GM21515 (cell line): ENCODE measurements around the gene PDZD8.
A peak's percentile ranks its signal among the peaks of the same experiment; 100 is the strongest.

Experiments
- ATAC-seq: cut with Tn5 transposase; IDR thresholded peaks from one replicate; pipeline ENCODE4 v1.9.1; 2021; ENCODE audit not compliant: unreplicated experiment

Gene PDZD8, protein sequence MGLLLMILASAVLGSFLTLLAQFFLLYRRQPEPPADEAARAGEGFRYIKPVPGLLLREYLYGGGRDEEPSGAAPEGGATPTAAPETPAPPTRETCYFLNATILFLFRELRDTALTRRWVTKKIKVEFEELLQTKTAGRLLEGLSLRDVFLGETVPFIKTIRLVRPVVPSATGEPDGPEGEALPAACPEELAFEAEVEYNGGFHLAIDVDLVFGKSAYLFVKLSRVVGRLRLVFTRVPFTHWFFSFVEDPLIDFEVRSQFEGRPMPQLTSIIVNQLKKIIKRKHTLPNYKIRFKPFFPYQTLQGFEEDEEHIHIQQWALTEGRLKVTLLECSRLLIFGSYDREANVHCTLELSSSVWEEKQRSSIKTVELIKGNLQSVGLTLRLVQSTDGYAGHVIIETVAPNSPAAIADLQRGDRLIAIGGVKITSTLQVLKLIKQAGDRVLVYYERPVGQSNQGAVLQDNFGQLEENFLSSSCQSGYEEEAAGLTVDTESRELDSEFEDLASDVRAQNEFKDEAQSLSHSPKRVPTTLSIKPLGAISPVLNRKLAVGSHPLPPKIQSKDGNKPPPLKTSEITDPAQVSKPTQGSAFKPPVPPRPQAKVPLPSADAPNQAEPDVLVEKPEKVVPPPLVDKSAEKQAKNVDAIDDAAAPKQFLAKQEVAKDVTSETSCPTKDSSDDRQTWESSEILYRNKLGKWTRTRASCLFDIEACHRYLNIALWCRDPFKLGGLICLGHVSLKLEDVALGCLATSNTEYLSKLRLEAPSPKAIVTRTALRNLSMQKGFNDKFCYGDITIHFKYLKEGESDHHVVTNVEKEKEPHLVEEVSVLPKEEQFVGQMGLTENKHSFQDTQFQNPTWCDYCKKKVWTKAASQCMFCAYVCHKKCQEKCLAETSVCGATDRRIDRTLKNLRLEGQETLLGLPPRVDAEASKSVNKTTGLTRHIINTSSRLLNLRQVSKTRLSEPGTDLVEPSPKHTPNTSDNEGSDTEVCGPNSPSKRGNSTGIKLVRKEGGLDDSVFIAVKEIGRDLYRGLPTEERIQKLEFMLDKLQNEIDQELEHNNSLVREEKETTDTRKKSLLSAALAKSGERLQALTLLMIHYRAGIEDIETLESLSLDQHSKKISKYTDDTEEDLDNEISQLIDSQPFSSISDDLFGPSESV

GRCh38 chr10:117375360-117376178 lies at the start of gene PDZD8:
Gene PDZD8, minus strand, starts transcription at chr10:117375440. Its CDS starts 213 bp downstream, at chr10:117375227.
- peak; percentile 85 for ATAC-seq

DNA sequence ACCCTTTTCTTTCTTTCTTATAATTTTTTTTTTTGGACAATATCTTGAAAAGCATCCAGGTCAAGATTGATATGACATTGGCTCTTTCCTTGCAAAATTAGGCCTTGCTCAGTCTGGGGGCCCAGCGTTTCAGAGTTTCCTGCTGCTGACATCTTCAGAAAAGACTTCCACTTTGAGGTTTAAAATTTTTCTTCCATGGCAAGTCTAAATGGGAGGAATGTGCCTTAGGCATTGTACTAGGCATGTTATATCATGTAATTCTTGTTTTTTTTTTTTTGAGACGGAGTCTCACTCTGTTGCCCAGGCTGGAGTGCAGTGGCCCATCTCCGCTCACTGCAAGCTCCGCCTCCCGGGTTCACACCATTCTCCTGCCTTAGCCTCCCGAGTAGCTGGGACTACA lies 48.9 kb upstream of the PDZD8 start:
- ATAC-seq, result no peak

- no peak for ATAC-seq
Measured at GRCh38 chr10:117421985-117422384, 46.7 kb upstream of the PDZD8 start.

- ATAC-seq, result no peak
Measured at GRCh38 chr10:117420768-117421167, 45.5 kb upstream of the PDZD8 start.

DNA sequence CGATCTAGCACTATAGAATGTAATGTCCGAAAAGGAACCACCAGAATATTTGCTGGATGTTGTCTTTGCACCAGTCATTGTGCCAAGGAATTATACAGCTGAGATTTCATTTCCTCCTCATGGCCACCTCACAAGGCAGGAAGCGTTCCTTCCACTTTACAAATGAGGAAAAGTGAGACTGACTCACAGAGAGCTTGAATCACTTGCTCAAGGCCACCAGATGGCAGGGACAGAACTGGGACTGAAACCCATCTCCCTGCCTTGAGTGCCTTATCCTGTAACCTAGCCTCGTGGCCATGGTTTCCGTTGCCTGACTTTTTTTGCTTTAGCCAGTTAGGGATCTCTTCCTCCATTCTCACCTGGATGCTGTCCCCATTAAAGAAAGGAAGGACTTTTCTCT lies 44.7 kb upstream of the PDZD8 start:
- no peak for ATAC-seq

GRCh38 chr10:117419159-117419558 lies 43.9 kb upstream of the PDZD8 start:
- no peak for ATAC-seq

- ATAC-seq, result no peak
Measured at GRCh38 chr10:117418121-117418520, 42.9 kb upstream of the PDZD8 start.

- ATAC-seq, result no peak
Measured at GRCh38 chr10:117417196-117417595, 42.0 kb upstream of the PDZD8 start.

DNA sequence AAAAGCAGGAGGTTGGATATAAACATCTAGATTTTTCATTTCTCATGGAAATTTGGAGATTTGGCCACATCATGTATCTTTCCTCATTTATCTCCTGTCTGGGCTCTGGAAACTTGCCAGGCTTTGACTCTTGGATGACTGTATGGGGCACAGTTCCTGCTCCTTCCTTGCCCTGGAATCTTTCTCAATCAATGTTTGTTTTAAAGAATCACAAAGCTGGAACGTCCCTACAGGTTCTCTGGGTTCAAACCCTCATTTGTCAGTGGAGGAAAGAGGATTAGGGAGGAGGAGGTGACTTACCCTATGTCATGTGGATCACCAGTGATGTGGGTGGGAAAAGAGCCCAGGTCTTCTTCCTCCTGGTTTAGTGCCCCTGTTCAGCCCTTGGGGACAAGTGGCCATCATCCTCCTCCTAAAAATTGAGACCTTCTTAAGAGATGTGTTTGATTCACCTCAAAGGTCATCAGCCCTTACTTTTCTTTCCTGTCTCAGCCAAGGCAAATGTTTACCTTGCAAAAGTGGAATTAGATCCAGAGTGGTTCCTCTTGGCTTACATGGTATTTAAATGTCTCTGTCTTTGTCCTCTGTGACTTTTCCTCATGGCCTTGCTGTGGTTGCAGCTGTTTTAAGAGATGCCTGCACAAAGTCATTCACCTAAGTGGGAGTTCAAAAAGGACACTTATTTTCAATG lies 38.8 kb upstream of the PDZD8 start:
- no peak for ATAC-seq

DNA sequence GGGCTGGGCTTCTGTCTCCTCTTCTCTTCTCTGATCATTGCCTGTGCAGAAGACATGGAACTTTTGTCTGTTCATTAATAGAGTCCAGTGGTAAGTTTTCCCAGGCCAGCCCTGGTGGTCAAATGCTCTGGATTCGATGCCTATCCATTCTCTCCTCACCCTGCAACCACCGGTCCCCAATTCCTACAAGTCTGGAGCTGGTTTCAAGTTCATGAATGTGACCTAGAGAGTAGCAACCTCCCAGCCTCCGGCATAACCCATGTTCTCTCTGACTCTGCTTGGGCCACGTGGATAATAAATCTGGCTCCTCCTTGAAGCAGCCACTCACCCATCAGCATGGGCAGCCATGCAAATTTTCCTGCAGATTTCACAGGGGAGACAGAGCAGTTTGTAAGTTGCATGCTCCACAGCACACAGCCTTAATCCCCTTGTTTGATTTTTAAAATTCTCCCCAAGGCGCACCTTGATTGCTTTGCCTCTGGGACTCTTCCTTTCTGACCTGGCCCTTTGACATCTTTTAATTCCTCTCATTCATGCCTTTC lies 37.3 kb upstream of the PDZD8 start:
- no peak for ATAC-seq

DNA sequence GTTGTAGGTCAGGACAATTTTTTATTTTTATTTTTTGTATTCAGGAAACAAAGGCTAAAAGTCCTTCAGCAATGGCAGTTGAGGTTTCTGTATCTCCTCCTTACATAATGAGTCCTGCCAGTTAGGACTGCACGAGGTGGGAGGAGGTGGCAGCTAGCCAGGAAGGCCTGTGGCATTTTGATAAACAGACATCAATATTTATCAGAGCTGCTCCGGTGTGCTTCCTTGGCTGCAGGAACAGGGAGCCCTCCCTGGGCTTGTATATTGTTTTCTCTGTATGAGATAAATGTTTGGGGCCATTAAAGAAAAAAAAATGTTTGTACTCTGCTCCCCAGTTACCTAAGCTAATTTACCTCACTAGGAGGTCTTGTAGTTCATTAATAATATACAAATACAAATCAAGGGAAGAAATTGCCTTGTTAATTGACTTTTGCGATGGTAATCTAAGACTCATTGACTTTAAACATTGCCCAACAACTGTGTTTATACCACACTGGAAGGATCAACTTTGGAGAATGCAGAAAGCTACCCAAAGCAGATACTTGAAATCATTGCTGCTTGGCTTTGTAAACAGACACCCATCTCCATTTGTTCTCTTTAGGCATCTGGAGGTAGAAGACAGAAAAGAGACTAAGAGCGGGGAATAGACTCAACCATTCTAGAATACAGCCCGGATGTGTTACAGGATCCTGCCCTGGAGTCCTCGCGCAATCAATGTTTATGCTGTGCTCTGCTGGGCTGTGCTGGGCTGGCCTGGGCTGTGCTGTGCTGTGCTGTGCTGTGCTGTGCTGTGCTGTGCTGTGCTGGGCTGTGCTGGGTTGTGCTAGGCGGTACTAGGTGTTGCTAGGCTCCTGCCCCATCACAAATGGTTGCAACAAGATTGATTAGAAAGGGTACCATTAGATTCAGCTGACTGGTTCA lies 36.5 kb upstream of the PDZD8 start:
- ATAC-seq, result no peak

- ATAC-seq, result no peak
Measured at GRCh38 chr10:117410557-117410956, 35.3 kb upstream of the PDZD8 start.

DNA sequence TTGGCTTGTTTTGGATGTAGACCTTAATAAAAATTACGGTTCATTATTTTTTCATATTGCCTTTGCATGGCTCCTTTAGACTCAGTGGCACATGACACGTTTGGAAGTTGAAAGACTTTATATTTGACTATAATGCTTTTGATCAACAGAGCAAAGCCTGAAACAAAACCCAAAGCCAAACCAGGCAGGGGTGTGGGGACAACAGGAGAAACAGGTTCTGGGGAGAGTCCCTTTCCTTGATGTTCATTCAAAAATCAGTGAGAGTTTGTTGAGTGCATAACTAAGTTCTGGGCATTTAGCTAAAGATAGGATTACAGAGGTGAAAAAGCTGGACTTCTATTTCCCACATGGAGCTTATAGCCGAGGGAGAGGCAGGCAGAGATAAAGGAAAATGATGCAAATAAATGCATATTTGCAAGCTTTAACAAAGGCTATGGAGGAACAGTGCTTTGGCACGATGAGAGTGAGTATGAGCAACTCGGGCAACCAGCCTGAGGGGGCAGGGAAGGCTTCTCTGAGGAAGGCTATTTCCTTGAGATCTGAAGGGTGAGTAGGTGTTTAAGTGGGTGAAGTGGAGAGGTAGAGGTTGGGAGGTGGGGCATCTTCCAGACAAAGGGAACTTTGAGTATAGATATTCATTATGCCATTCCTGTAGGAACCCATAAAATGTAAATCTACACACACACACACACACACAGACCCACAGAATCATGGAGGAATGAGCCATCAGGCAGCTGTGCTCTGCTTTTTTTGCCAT lies 34.5 kb upstream of the PDZD8 start:
- ATAC-seq, result no peak

- no peak for ATAC-seq
Measured at GRCh38 chr10:117408436-117409384, 33.5 kb upstream of the PDZD8 start.

DNA sequence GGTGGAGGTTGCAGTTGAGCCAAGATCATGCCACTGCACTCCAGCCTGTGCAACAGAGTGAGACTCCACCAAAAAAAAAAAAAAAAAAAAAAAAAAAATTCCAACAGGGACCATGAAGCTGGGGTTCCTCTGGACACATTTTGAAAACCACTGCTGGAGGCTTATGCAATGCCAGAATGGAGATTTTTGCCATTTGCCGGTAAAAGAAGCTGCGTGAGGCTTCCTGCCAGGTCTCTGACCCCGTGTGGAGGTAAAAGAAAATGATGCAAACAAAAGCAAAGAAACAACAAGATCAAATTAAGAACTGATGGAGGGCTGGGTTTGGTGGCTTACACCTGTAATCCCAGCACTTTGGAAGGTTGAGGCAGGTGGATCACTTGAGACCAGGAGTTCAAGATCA lies 30.5 kb upstream of the PDZD8 start:
- no peak for ATAC-seq

DNA sequence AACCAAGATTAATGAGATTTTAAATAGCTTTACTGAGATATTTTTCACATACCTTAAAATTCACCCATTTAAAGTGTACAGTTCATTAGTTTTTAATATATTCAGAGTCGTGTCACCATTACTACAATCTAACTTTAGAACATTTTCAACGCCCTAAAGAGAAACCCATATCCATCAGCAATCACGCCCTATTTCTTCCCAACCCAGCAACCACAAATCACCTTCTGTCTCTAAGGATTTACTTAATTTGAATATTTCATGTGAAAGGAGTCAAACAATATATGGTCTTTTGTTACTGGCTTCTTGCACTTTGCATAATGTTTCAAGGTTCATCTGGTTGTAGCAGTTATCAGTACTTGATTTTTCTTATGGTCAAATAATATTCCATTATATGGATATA lies 25.1 kb upstream of the PDZD8 start:
- no peak for ATAC-seq
